Tibial artery (tissue), 4 donors: Measurements from ENCODE around the gene TMPRSS13.
A peak's percentile ranks its signal among the peaks of the same experiment; 100 is the strongest.

Experiments
- DNase-seq, 2 donors: peaks; one replicate each; pipeline ENCODE4 v3.0.0-alpha.2; 2019
- H3K27ac ChIP-seq, 2 donors: fragments of 200-600 bp; sonication (generic) in 1 of 2; 1 replicate in 1 of 2; 2 replicates in 1 of 2; pipeline ENCODE4 v1.5.1; 2018 to 2019; ENCODE audit warnings: mild to moderate bottlenecking in 1 of 2
- H3K27me3 ChIP-seq, 2 donors: fragments of 200-600 bp; sonication (generic) in 1 of 2; one replicate each; pipeline versions ENCODE4 v1.5.1 to v1.6.0; 2016 to 2019
- H3K36me3 ChIP-seq, 3 donors: fragments of 200-600 bp; sonication (generic) in 2 of 3; one replicate each; pipeline ENCODE4 v1.5.1; 2016 to 2019; ENCODE audit warnings: mild to moderate bottlenecking in 2 of 3
- H3K4me1 ChIP-seq, 4 donors: fragments of 200-600 bp; sonication (generic) in 2 of 4; 1 replicate in 3 of 4; 2 replicates in 1 of 4; pipeline ENCODE4 v1.5.1; 2016 to 2019
- H3K4me3 ChIP-seq, 2 donors: fragments of 200-600 bp; sonication (generic) in 1 of 2; 1 replicate in 1 of 2; 2 replicates in 1 of 2; pipeline ENCODE4 v1.5.1; 2018 to 2019; ENCODE audit warnings: mild to moderate bottlenecking in 2 of 2
- H3K9me3 ChIP-seq, 3 donors: fragments of 200-600 bp; sonication (generic) in 1 of 3; one replicate each; pipeline ENCODE4 v1.5.1; 2016 to 2019
- CTCF ChIP-seq, 2 experiments: fragments of 200-600 bp in 1 of 2; fragments of 450-650 bp in 1 of 2; IDR thresholded peaks; one replicate each; pipeline ENCODE4 v1.5.1; 2017 to 2019; ENCODE audit warnings: antibody characterized with exemption in 2 of 2, mild to moderate bottlenecking in 1 of 2, moderate library complexity in 1 of 2
- intact Hi-C: fragments of 100-400 bp; cut with DNase I; formaldehyde crosslinking; loops from one replicate; pipeline ENCODE4 v1.15.0; 2023; ENCODE audit warnings: low total_unique reads

Gene TMPRSS13

GRCh38 chr11:117921456-117921855 is 7.7 kb downstream of the TMPRSS13 start:
- Histone ChIP-seq H3K27me3 (peaks cover 0 to 13% of the 10 kb centered on the region in 2 donors), H3K4me3 (no peak overlapping the region), H3K4me1 (no peaks in the 10 kb centered on the region), H3K36me3 (no peaks in the 10 kb centered on the region), H3K27ac (no peak overlapping the region), H3K9me3 (no peaks in the 10 kb centered on the region)
- intact Hi-C loops: no loop called here
- no peak for TF ChIP-seq CTCF (IDR thresholded peaks at IDR 0.05)
- DNase-seq: peak in 1 of 2 donors; percentile 51

- no peak overlapping the region for H3K4me3 ChIP-seq
- intact Hi-C loops: no loop called here
- no peaks in the 10 kb centered on the region for H3K4me1 ChIP-seq
- DNase-seq: peak in 1 of 2 donors; percentile 41
- H3K27ac ChIP-seq: no peak overlapping the region
- no peaks in the 10 kb centered on the region for H3K36me3 ChIP-seq
- H3K9me3 ChIP-seq: no peaks in the 10 kb centered on the region
- TF ChIP-seq CTCF (IDR thresholded peaks at IDR 0.05): no peak
- H3K27me3 ChIP-seq: peaks cover 0 to 9% of the 10 kb centered on the region in 2 donors
These were observed 9.4 kb downstream of the TMPRSS13 start for GRCh38 chr11:117919781-117920221.

- peak in 1 of 2 donors; percentile 44 for DNase-seq
- Histone ChIP-seq H3K27ac (no peak overlapping the region), H3K27me3 (peaks cover 0 to 5% of the 10 kb centered on the region in 2 donors), H3K4me3 (no peak overlapping the region), H3K36me3 (peaks cover 0 to 2% (median 0%) of the 10 kb centered on the region in 3 donors), H3K9me3 (no peaks in the 10 kb centered on the region), H3K4me1 (no peaks in the 10 kb centered on the region)
- no peak for TF ChIP-seq CTCF (IDR thresholded peaks at IDR 0.05)
- intact Hi-C loops: no loop called here
These were observed 9.9 kb downstream of the TMPRSS13 start for GRCh38 chr11:117919341-117919740.

- DNase-seq: peak in 1 of 2 donors; percentile 54
- H3K27me3 ChIP-seq: peaks cover 0 to 5% of the 10 kb centered on the region in 2 donors
- no peak for TF ChIP-seq CTCF (IDR thresholded peaks at IDR 0.05)
- no peak overlapping the region for H3K27ac ChIP-seq
- H3K9me3 ChIP-seq: no peaks in the 10 kb centered on the region
- H3K36me3 ChIP-seq: peaks cover 0 to 9% (median 0%) of the 10 kb centered on the region in 3 donors
- H3K4me1 ChIP-seq: no peaks in the 10 kb centered on the region
- intact Hi-C loops: no loop called here
- H3K4me3 ChIP-seq: no peak overlapping the region
These were observed 10.6 kb downstream of the TMPRSS13 start for GRCh38 chr11:117918366-117919255.

GRCh38 chr11:117917591-117918151 is 11.5 kb downstream of the TMPRSS13 start:
- H3K36me3 ChIP-seq: peaks cover 0 to 12% (median 0%) of the 10 kb centered on the region in 3 donors
- intact Hi-C loops: no loop called here
- no peaks in the 10 kb centered on the region for H3K9me3 ChIP-seq
- no peak overlapping the region for H3K27ac ChIP-seq
- H3K27me3 ChIP-seq: peaks cover 0 to 10% of the 10 kb centered on the region in 2 donors
- no peaks in the 10 kb centered on the region for H3K4me1 ChIP-seq
- H3K4me3 ChIP-seq: no peak overlapping the region
- DNase-seq: peak in 1 of 2 donors; percentile 21
- TF ChIP-seq CTCF (IDR thresholded peaks at IDR 0.05): no peak
